Colon (tissue), 2 donors: ENCODE results near the gene SORCS2.

Experiments
- FAIRE-seq: peaks from 2 replicates; lab custom pipeline; 2012; peaks lifted over from hg19 to GRCh38; lab: Jason Lieb, UNC
- donor health status: control.
- donor health status: control.

The SORCS2 gene

DNA sequence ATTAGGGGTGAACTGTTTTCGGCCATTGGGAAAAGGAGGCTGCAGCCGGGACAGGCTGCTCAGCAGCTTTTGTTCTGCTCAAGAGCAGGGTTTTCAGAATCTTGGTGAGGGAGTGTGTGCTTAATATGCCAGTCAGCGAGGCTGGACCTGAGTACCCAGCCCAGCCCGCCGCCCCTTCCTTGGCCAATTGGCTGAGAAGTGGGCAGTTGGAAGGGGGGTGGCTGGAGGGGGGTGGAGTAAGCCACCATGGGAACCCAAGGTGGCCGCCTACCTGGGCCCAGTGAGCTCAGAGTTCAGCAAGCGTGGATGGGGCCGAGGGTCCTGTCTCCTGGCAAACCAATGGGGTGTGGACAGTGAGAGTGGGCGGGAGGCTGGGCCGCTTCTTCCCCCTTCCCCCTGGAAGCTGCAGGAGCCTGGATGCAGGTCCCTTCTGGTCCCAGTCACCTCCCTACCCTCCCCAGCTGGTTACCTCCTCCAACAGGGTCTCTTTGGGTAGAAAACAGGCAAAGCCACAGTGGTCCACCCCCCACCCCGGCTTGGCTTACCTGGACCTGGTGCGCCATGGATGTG, 52.5 kb downstream of the SORCS2 start:
- no peak for FAIRE-seq

DNA sequence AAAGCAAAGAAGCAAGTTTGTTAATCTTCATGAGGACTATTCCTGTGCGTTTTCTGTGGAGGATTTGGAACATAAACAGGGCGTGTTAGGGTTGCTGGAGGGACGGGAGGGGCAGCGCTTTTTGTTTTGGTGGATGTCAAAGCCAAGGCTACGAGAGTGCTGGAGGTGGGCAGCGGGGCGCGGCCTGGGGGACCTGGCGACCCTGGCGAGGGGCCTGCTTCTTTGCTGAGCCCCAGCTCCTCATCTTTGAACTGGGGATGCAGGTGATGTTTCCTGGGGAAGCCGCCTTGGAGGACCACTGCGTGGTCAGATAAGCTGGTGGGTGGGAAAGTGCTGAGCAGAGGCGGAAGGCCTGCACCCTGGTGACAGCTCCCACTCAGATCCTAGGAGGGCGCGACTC, 55.2 kb downstream of the SORCS2 start:
- FAIRE-seq: no peak

DNA sequence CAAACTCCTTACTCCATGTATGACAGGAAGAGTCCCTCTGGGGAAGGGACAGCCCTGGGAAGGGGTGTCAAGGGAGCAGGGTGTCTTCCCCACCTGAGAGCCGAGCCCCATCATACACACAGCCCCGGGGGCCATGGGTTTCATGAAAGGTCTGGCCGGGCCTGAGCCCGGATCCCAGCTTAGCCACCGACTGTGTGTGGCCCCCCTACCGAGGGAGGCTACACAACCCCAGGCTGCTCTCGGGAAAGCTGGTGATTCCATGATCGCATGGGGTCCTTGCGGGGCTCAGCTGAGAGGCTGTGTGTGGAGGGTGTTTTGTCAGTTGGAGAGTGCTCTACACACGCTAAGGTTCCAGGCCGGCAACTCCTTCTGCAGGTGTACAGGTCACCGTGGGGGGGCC, 55.6 kb downstream of the SORCS2 start:
- no peak for FAIRE-seq

DNA sequence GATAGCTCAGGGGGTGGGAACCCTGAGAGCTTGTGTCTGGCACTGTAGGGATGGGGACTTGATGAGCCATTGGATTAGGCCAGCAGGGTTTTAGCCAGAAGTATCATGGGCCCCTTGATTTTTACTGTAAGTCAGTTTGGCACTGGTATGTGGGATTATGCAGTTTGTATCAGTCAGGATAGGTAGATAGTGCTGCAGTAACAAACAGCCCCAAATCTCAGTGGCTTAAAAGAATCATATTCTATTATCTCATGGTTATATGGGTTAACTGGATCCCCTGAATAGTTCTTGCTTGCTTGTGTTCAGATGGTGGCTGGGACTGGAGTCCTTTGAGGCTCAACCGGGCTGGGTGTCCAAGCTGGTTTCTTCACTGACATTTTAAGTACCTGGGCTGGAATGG, 56.5 kb downstream of the SORCS2 start:
- FAIRE-seq: no peak

DNA sequence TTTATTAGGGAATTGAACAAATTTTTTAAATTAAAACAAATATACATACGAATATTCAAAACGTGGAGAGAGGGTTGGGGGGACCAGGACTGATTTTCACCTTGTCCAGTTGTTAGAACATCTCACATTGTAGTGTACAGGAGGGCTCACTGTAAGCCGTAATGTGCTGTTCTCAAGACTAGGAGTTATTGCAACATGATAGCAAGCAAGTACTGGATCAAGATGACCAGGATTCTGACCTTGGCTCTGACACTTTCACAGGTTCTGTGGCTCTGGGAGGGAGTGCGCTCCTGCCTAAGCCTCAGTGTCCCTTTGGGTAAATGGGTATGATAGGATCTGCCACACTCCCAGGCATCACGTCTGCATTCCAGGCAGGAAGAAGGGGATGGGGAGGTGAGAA, 59.0 kb downstream of the SORCS2 start:
- FAIRE-seq: no peak

DNA sequence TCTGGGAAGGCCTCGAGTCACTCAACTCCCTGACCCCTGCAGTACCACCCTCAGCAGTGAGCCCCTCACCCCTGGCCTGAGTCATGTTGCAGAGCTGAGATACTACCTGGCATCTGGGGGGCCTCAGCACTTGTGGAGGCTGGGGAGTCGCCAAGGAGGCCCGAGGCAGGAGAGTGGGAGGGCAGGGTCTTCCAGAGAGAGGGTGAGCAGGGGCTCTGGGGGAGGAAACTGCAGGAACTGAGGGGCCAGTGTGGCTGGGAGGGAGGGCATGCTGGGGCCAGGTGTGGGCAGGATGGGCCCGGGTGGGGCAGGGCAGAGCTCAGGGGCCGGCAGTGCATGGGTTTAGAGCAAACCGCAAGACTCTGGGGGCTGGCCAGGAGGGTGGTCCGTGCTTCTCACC, 59.7 kb downstream of the SORCS2 start:
- FAIRE-seq: no peak

DNA sequence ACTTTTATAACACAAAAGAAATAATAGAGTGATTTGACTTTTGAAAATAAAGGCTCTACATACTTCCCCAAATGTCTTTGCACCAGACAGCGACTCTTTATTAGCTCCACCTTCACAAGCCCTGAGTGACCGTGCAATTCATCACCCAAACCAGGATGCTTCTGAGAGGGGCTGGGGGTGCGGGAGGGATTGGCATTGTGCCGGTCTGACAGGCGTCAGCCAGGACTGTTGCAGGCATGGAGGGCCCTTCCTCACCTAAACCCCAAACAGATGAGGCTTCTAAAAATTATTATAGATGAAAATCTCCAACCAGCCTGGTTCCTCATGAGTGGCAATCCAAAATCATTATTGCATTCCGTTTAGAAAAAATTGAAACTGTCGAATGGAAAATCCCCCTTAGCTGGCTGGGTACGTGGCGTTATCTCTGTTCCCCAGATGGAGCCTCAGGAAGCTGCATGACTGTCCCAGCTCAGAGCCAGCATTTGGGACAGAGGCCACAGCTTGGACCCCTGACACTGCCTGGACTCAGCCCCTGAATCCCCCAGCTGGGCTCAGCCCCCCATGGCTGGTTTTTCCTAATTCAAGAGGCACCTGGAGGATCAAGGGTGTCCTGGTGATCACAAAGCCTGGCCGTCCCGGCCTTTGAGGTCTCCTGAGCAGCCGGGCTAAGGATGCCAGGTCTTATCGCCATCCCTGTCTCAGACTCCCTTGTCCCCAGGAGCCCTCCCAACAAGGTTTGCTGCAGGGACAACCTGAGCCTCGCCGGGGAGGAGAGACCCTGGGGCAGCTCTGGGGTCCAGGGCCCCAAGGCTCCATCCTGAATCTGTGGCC, 60.4 kb downstream of the SORCS2 start:
- FAIRE-seq: no peak

DNA sequence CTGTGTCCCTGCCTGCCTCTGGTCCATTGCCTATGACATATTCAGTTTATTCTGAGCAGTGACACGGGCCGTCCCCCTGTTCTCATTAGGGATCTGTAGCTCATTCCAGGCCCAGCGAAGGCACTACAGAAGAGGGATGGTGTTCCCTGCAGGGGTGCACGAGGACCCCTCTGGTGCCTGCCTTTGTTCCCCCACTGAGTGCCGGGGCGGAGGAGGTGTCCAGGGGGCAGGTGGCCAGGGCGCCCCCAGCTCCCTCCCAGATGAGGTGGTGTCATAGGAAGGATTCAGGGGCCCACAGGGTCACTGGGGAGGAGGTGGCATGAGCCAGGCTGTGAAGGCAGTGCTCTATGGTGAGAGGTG, 61.0 kb downstream of the SORCS2 start:
- FAIRE-seq: no peak

DNA sequence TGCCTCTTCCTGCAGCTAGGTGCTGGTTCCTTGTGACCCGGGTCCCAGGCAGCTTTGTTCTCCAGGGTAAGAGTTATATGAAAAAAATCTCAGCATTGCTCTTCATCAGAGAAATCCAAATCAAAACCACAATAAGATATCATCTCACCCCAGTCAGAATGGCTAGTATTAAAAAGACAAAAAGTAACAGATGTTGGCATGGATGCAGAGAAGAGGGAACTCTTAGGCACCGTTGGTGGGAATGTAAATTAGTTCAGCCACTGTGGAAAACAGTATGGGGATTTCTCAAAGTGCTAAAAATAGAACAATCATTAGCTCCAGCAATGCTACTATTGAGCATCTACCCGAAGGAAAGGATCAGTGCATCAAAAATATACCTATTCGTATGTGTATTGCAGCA, 61.5 kb downstream of the SORCS2 start:
- FAIRE-seq: no peak

DNA sequence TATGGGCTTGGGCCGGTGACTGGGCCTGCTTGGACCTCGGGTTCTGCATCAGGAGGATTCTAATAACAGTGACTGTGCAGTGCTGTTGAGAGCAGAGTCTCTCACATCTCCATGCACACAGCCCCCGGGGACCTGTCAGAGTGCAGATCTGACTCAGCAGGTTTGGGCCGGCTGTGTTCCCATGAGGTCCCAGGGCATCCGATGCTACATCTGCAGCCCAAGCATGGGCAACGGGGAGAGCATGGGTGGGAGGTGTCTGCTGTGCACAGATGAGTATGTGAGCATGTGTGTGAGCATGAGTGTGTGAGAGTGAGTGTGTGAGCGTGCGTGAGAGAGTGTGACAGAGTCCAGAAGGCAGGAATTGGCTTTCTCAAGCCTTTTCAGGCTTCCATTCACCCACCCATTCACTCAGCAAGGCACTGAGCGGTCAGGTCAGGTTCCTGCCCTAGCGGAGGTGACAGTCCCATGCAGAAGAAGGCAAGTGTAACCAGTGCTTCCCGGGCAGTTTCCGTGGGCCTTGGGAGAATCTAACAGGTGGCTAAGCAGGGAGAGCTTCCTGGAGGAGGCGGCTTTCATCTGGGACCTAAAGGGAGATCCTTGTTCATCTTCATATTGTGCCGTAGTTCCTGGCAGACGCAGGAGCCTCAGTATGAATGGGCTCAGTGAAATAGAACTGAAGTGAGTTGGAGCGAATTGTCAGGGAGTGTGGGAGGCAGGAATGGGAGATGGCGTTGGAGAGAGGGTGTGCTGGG, 62.6 kb downstream of the SORCS2 start:
- FAIRE-seq: no peak

DNA sequence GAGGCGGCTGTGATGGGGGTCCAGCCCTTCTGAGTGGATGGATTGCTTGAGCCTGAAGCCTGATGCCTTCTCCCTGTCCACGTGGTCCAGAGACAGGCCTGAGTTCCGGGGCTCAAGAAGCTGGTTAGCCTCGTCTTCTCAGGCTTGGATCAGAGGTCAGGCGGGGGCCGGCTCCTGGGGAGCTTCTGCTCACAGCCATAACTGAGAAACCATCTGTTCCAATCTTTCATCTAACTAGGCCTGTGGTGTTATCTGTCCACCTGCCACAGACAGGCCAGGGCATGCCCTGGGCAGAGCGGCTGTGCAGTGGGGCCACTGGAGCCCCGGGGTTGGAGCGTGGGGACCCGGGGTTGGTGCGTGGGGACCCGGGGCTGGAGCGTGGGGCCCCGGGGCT, 63.1 kb downstream of the SORCS2 start:
- no peak for FAIRE-seq

DNA sequence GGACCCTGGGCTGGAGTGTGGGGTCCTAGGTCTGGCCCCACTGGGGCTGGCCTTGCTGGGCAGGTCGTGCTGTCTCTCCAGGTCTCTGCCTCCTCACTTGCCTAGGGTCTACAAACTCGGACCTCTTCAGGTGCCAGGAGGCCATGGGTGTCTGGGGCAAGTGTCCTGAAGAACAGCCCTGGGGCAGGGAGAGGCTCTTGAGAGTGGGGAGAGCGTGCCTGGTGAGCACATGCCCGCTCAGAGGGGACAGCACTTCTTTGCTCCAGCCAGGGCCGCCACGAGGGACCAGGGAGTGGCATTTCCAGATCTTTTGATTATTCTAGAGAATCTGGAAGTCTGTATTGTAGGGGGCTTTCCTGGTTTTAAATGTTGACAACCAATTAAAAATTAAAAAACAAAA, 63.7 kb downstream of the SORCS2 start:
- FAIRE-seq: no peak

DNA sequence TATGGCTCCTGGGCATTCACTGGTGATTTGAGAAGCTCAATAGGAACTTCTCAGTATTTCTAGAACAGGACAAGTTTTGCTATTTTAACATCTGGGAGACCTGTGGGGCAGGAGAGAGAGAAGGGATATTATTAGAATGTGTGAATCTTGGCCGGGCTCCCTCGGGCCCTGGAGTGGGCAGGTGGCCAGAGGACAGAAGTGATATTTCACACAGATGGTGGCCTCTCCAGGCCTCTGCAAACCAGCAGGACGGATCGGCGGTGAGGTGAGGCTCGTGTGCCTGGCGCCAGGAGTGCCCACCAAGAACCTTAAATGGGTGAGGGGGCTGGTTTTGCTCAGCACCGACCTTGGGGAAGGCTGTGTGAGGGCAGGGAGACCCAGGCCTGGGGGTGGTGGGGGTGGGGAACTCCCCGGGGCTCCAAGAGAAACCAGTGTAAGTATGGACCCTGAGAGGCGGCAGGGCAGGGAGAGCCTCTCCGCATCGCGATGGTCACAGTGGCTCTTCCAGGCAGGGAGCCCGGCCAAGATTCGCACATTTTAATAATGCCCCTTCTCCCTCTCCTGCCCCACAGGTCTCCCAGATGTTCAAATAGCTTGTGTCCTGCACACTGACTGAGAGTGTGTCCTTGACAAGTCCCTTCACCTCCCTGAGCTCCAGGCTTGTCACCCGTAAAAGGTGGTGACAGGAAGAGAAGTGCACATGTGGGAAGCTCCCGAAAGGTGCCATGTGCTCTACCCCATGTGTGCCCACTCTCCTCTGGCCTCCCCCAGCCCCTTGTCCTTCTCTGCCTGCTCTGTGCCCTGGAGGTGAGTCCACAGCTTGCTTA, 64.9 kb downstream of the SORCS2 start:
- FAIRE-seq: no peak

DNA sequence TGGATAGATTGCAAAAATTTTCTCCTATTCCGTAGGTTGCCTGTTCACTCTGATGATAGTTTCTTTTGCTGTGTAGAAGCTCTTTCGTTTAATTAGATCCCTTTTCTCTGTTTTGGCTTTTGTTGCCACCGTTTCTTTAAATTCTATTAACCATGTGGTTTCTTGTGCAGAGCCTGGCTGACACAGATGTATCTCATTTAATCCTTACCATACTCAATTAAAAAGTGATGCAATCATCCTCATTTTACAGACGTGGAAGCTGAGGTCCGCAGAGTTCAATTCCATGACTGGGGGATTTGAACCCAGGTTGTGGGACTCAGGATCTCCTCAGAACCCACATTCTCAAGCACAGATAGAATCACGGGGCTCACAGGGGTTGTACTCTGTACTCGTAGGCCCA, 66.7 kb downstream of the SORCS2 start:
- FAIRE-seq: no peak

DNA sequence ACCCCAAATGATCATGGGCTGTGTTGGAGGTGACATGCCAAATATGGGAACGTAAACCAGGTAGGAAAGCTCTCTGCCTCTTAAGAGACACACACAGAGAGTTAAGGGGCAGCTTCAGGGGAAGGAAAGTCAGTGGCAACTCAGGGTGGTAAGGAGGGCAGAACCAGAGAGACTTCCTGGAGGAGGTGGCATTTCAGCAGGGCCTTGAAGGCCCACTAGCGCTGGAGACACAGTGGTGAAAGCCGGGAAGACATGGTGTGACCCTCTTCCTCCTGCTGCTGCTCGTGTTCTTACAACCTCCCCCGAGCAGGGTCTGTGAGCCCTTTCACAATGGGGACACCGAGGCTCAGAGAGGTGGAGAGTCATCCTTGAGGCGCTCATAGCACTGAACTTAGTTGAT, 68.2 kb downstream of the SORCS2 start:
- no peak for FAIRE-seq

DNA sequence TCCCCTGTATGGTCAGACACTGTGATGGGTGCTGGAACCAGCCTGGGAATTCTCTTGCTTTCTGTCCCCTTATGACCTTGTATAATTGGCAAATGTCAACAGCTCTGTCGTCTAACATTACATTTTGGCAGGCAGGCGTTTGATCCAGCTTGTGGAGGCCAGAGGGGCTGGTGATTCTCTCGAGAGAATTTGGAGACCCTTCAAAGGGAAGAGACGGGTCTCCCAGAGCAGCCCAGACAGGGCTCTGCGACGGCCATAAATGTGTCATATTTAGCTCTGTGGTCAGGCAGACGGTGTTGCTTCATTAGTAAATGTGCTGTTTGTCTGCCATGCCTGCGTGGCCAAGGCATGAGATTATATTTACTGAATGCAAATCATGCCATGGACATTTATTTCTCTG, 68.7 kb downstream of the SORCS2 start:
- no peak for FAIRE-seq

DNA sequence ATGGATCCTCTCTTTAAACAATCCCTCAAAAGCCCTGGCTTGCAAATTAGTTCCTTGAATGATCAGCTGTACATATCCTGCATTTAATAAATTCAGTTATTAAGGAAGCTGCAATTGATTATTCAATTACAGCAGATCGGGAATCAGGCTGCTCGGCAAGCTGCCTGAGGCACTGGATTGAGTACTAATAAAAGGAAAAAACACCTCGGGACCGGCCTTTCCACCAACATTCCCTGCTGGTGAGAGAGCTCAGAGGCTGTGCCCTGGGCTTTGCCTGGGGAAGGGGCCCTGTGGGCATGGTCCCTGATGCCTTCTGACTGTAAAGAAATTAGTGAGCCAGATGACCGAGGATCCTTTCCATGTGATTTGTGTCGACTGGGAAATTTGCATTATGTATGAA, 69.2 kb downstream of the SORCS2 start:
- FAIRE-seq: no peak

DNA sequence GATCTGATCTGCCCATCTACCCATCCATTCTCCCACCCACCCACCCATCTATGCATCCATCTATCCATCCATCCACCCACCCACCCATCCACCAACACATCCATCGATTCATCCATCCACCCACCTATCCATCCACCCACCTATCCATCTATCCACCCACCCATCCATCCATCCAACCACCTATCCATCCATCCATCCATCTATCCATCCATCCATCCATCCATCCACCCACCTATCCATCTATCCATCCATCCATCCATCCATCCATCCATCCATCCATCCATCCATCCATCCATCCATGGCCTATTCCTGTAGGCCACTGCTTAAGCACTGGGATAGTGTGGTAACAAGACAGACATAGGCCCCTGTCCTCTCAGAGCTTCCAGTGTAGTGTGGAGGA, 69.8 kb downstream of the SORCS2 start:
- FAIRE-seq: no peak

DNA sequence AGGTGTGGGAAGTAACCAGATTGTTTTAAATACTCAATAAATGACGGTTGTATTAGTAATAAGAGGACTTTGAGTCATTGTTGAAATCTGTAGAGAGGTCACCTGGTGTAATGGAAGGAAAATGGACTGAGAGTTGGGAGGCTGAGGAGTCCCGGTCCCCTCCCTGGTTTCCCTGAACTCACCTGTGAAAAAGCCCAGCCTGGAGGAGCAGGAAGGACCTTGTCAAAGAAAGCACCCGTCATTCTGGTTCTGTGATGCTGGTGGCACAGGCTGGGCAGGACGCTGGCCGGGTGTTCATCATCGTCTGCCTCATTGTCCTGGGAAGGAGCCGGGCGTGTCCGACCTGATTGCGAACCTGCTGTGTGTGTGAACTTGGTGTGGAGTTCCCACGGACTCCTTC, 70.8 kb downstream of the SORCS2 start:
- no peak for FAIRE-seq

DNA sequence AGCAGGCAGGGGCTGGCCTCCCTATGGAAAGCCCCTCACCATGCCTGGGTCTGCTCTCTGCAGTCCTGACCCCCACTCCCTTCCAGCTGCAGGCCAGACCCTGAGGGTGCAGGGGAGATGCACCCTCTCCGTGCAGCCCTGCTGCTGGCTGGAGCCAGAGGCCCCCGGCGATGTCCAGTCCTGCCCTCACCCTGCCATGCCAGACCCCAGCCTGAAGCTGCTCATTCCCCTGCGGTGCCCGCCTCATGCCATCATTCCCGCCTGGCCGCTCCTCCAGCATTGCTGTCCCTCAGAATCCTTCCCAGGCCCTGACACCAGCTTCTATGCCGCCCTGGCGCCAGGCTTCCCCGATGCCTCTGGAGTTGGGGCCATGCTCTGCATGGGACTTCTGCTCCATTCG, 72.4 kb downstream of the SORCS2 start:
- FAIRE-seq: no peak

DNA sequence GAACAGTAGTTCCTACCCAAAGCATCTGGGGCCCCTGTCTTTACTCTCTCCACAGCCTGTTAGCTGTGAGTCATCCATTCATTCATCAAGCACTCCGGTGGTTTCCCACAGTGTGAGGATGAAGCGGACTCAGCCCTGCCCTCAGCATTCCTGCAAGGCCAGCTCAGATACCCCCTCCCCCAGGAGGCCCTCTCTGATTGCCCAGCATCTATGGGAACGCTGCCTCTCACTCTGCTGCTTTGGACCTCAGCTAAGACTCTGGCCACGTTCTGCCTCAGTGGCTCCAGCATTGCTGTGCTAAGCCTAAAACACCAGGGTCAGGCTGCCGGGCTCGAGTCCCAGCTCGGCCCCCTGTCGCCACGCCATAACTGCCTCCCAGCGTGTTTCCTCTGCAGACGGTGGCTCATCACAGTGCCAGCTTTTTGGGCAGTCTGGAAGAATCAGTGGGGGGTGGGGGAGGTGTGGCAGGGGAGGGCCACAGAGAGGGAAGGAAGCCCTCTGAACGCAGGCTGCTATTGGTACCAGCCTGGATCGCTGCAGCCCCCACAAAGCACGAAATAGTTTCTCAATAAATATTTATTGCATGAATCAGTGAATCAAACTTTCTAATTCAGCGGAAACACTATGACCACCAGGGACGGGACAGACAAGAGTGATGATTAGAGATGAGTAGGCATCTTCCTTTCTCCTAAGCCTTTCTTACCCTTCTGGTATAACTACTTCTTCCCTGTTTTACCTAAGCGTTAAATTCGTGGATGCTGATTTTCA, 74.4 kb downstream of the SORCS2 start:
- FAIRE-seq: no peak

DNA sequence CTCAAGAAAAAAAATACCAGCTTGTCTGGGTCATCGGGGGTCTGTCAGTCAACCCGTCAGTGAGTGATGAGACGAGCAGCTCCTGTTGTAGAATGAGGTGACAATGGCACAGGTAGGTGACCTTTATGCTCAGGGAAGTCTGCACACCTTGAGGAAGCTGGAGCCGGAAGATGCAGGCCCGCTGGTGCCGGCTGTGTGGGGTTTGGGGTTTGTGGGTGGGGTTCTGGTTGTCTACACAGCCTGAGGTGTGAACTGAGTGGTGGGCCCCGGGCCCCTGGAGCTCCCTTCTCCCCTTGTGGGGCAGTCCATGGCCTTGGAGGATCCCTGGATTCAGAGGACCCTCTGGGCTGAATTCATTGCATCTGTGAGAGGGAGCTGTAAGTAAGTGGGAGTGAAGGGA, 75.5 kb downstream of the SORCS2 start:
- no peak for FAIRE-seq
